Tibial nerve (tissue), 3 donors: Measurements from ENCODE around the gene RAP1GAP.

Experiments used
- CTCF ChIP-seq, 5 experiments: fragments of 200-600 bp in 3 of 5; fragments of 450-650 bp in 2 of 5; sonication (generic) in 3 of 5; IDR thresholded peaks; one replicate each; pipeline ENCODE4 v1.5.1; 2016 to 2019; ENCODE audit warnings: antibody characterized with exemption in 5 of 5, mild to moderate bottlenecking in 3 of 5, moderate library complexity in 2 of 5
- POLR2A ChIP-seq, 2 donors: fragments of 450-650 bp; IDR thresholded peaks; one replicate each; pipeline ENCODE4 v1.6.1; 2017; ENCODE audit warnings: antibody characterized with exemption in 2 of 2, mild to moderate bottlenecking in 2 of 2, moderate library complexity in 2 of 2

DNA sequence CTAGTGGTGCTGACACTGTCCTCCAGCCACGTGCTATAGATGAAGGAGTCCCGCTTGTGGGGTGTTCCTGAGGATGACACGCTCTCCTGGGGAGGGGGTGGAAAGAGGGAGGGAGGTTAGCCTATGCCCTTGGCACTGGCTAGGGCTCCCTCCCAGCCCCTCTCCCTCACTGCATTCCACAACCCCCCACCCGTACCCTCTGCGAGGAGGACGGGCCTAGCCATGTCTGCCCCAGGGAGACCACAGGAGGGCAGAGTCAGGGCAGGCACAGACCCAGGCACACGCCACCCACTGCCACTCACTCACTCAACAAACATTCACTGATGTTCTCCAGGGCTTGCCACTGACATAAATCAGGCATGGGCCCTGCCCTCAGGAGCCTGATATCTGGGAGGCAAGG is 70.7 kb downstream of the RAP1GAP start:
- no peak for TF ChIP-seq CTCF (IDR thresholded peaks at IDR 0.05)
- no peak for TF ChIP-seq POLR2A (IDR thresholded peaks at IDR 0.05)
